Measurements from ENCODE around the gene LAMTOR2. TPM values are rescaled to one million over a fixed set of nuclear protein-coding genes. Genes with fewer than 3 reads are reported as not detected.

Gene LAMTOR2
- total and polyA plus RNA-seq, 9 of the 15 experiments (the other 6 are each of a cell fraction or from before 2014, with no cell fraction given) = 39.0 to 161 (median 74.6) TPM

GRCh38 chr1:156065212-156065611 is 10.6 kb downstream of the LAMTOR2 start (continued):
- TF ChIP-seq PREB (CRISPR knock-in tag; IDR thresholded peaks at IDR 0.05) (no peak), CHCHD3 (CRISPR knock-in tag; IDR thresholded peaks at IDR 0.05) (no peak), RBFOX2 (IDR thresholded peaks at IDR 0.05; ENCODE audit: low read depth, low read length) (no peak)

- 46% methylated on average over 16 of the region's 16 CpGs for WGBS (ENCODE audit: insufficient coverage, low coverage, missing lambda C conversion rate)
- Histone ChIP-seq H3K4me2 (ENCODE audit: insufficient read depth, low read length) (no peak overlapping the region), H3K4me1 (replicated peaks in 1 of 2; ENCODE audit: control insufficient read depth in 2 of 2, insufficient read depth in 2 of 2, low read length in 2 of 2) (peaks cover 6 to 17% of the 10 kb centered on the region in 2 experiments; a peak in 4 of 5 replicates), H3K9me3 (replicated peaks; ENCODE audit: control insufficient read depth, insufficient read depth, low read depth, low read length) (no peaks in the 10 kb centered on the region), H3K4me3 (no peak overlapping the region), H3K27me3 (ENCODE audit: control insufficient read depth in 2 of 2, insufficient read depth in 2 of 2, low read length in 2 of 2) (no peaks in the 10 kb centered on the region), H3K9ac (ENCODE audit: insufficient read depth in 1 of 2, low read depth in 2 of 2, low read length in 2 of 2) (peak overlapping the region in 1 of 2 experiments; percentile 55; a peak in 1 of 4 replicates), H2AFZ (ENCODE audit: low read depth, low read length) (peak overlapping the region; percentile 29), H3K9me1 (ENCODE audit: control insufficient read depth, insufficient read depth, low read length) (no peaks in the 10 kb centered on the region), H3K36me3 (ENCODE audit: control insufficient read depth, insufficient read depth, low read length) (no peaks in the 10 kb centered on the region), H3K27ac (ENCODE audit: extremely low read depth, low read depth, low read length) (no peak overlapping the region), H4K20me1 (replicated peaks; ENCODE audit: control insufficient read depth, insufficient read depth, low read length) (no peaks in the 10 kb centered on the region), H3K79me2 (ENCODE audit: control insufficient read depth, insufficient read depth, low read length) (no peaks in the 10 kb centered on the region)
- no TSS peak for BruUV-seq (replicated peaks)
- intact Hi-C loops (cut with micrococcal nuclease) = loop anchor here (1.0 to 5.0 kb wide), 4 partner anchors 39 to 329 kb away; no protein-coding TSS in a partner anchor
- POLR2A ChIA-PET = interaction anchor here (0.5 to 2.5 kb wide), 6 partner anchors 9 to 136 kb away, joined by 3 to 9 read pairs (median 4); partner anchors contain the start of gene KHDC4
- CTCF ChIA-PET (ENCODE audit: low intra/inter-chr PET ratio) = interaction anchor here (1.1 to 1.2 kb wide), 3 partner anchors 40 to 130 kb away, joined by 5 to 7 read pairs (median 5); no protein-coding TSS in a partner anchor
- TF ChIP-seq, protein P1, sequence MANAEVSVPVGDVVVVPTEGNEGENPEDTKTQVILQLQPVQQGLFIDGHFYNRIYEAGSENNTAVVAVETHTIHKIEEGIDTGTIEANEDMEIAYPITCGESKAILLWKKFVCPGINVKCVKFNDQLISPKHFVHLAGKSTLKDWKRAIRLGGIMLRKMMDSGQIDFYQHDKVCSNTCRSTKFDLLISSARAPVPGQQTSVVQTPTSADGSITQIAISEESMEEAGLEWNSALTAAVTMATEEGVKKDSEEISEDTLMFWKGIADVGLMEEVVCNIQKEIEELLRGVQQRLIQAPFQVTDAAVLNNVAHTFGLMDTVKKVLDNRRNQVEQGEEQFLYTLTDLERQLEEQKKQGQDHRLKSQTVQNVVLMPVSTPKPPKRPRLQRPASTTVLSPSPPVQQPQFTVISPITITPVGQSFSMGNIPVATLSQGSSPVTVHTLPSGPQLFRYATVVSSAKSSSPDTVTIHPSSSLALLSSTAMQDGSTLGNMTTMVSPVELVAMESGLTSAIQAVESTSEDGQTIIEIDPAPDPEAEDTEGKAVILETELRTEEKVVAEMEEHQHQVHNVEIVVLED (CRISPR knock-in tag; IDR thresholded peaks at IDR 0.05) = no peak
- TF ChIP-seq THAP7 (CRISPR knock-in tag; IDR thresholded peaks at IDR 0.05) = no peak
- TF ChIP-seq ZNF740 (CRISPR knock-in tag; IDR thresholded peaks at IDR 0.05) = peak; percentile 62
- TF ChIP-seq ZNF740 (tag; IDR thresholded peaks at IDR 0.05) = no peak
- TF ChIP-seq KDM1A (IDR thresholded peaks at IDR 0.05) = 0 out of 4 replicates have a peak, but pooled peaks of 1 of the 2 experiments have one; percentile 10
- FAIRE-seq = no peak
- ATAC-seq = no peak
- in situ Hi-C loops (cut with MboI) = loop anchor here (5.0 kb wide), 1 partner anchor 134 kb away; the partner anchor contains the start of gene KHDC4
- no peak for DNase-seq (ENCODE audit: extremely low read depth in 1 of 4, low spot score in 3 of 4)
These were observed 11.3 kb downstream of the LAMTOR2 start for GRCh38 chr1:156065871-156066270.
